NCI-H2029 treated with DMSO at 0.1 percent for 48 hours (cell line): ENCODE measurements around the gene CLRN1.
"Not testable (repeated sequence)": the region's sequence is repeated elsewhere in the genome, so short reads cannot be mapped to it uniquely, and the experiment has no call there.

Experiments
- DNase-seq: peaks from one replicate; lab custom pipeline; 2025; lab: John Stamatoyannopoulos, UW

The CLRN1 gene

GRCh38 chr3:150972366-150973071 lies at the start of gene CLRN1:
TSS of gene CLRN1 (minus strand) at chr3:150972727. CDS start at chr3:150972708, 19 bp downstream.
- DNase-seq: no peak

- DNase-seq: no peak
Measured at GRCh38 chr3:151016478-151016795, 43.9 kb upstream of the CLRN1 start.

GRCh38 chr3:151015767-151016477 lies 43.4 kb upstream of the CLRN1 start:
- no peak for DNase-seq

- no peak for DNase-seq
Measured at GRCh38 chr3:151015181-151015580, 42.7 kb upstream of the CLRN1 start.

GRCh38 chr3:151014501-151015018 lies 42.0 kb upstream of the CLRN1 start:
- DNase-seq: no peak

GRCh38 chr3:151012753-151013152 lies 40.2 kb upstream of the CLRN1 start:
- DNase-seq: no peak

- DNase-seq: no peak
Measured at GRCh38 chr3:151011427-151011826, 38.9 kb upstream of the CLRN1 start.

GRCh38 chr3:151009981-151010380 lies 37.5 kb upstream of the CLRN1 start:
- no peak for DNase-seq

- DNase-seq: no peak
Measured at GRCh38 chr3:151009430-151009829, 36.9 kb upstream of the CLRN1 start.

GRCh38 chr3:151008699-151009098 lies 36.2 kb upstream of the CLRN1 start:
- no peak for DNase-seq

- DNase-seq: no peak
Measured at GRCh38 chr3:151003768-151004134, 31.2 kb upstream of the CLRN1 start.

- no peak for DNase-seq
Measured at GRCh38 chr3:151003029-151003767, 30.7 kb upstream of the CLRN1 start.

GRCh38 chr3:151002003-151002981 lies 29.8 kb upstream of the CLRN1 start:
- DNase-seq: no peak

- DNase-seq: no peak
Measured at GRCh38 chr3:150998996-150999395, 26.5 kb upstream of the CLRN1 start.

GRCh38 chr3:150996731-150997130 lies 24.2 kb upstream of the CLRN1 start:
- no peak for DNase-seq

GRCh38 chr3:150995510-150995909 lies 23.0 kb upstream of the CLRN1 start:
- no peak for DNase-seq

- DNase-seq: no peak
Measured at GRCh38 chr3:150989208-150989607, 16.7 kb upstream of the CLRN1 start.

GRCh38 chr3:150988395-150988794 lies 15.9 kb upstream of the CLRN1 start:
- not testable (repeated sequence) for DNase-seq

GRCh38 chr3:150985711-150986110 lies 13.2 kb upstream of the CLRN1 start:
- no peak for DNase-seq

GRCh38 chr3:150984066-150984465 lies 11.5 kb upstream of the CLRN1 start:
- no peak for DNase-seq

GRCh38 chr3:150978566-150979148 lies 6.1 kb upstream of the CLRN1 start:
- DNase-seq: no peak
